Stimulated activated CD8-positive, alpha-beta memory T cell treated with anti-CD3 and anti-CD28 coated beads, Interleukin-7, amount 100 ng/mL, for 1 hour (primary cell): ENCODE results near the gene MINPP1.
"Not testable (repeated sequence)": the region's sequence is repeated elsewhere in the genome, so short reads cannot be mapped to it uniquely, and the experiment has no call there.

Source experiments
- DNase-seq, 2 donors: peaks; one replicate each; pipeline ENCODE4 v3.0.0-alpha.2; 2020; ENCODE audit warnings: low read depth in 2 of 2

MINPP1 gene

GRCh38 chr10:87565010-87565409, 60.3 kb downstream of the MINPP1 start:
- no peak for DNase-seq

DNA sequence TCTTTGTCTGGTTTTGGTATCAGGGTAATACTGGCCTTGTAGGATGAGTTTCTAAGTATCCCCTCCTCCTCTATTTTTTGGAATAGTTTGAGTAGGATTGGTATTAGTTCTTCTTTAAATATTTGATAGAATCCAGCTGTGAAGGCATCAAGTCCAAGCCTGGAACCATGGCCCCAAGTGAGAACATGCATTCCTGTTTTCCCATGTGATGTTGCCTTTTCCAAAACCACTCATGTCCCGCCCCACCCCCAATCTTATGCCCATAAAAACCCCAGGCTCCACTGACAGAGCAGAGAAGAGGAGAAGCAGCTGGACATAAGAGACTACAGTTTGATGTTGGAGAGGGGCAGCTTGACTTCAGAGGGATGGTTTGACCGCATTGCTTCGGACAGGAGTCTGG, 71.2 kb downstream of the MINPP1 start:
- no peak for DNase-seq

- DNase-seq = no peak
Observed at GRCh38 chr10:87578160-87578841, 73.6 kb downstream of the MINPP1 start.

- no peak for DNase-seq
Observed at GRCh38 chr10:87578842-87579401, 74.2 kb downstream of the MINPP1 start.

- no peak for DNase-seq
Observed at GRCh38 chr10:87579563-87579962, 74.9 kb downstream of the MINPP1 start.

GRCh38 chr10:87580016-87580415, 75.3 kb downstream of the MINPP1 start:
- DNase-seq = no peak

GRCh38 chr10:87585565-87586514, 81.1 kb downstream of the MINPP1 start:
- no peak for DNase-seq

DNA sequence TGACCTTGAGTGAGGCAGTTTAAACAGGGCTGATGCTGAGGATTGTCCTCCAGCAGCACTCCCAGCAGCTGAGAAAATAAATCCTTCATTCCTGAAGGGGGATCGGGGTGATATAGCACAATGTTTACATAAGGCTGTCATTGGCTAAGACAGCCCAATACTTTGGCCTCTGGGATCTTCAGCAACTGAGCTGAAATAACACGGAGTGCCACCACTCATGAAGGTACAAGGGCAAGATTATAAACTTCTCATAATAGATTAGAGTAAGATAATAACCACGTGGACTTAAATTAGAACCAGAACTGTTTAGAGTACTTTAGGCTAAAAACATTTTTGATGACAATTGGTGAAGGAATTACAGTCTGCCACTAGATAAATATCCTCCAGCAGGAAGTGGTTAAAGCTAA, 85.0 kb downstream of the MINPP1 start:
- DNase-seq = no peak

GRCh38 chr10:87590705-87591588, 86.3 kb downstream of the MINPP1 start:
- DNase-seq = no peak

DNA sequence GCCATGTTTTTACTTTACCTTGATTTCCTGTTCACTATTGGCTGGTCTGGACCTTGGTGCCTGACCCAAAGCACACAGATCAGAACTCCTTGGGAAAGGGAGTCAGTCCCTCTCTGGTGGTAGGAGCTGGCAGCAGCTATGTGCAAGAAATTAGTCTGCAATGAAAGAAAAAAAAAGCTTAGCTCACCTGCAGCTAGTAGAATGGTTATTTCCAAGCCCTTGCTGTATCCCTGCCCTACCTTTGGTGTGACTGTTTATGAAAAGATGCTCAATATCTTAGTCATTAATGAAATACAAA, 86.8 kb downstream of the MINPP1 start:
- no peak for DNase-seq

DNA sequence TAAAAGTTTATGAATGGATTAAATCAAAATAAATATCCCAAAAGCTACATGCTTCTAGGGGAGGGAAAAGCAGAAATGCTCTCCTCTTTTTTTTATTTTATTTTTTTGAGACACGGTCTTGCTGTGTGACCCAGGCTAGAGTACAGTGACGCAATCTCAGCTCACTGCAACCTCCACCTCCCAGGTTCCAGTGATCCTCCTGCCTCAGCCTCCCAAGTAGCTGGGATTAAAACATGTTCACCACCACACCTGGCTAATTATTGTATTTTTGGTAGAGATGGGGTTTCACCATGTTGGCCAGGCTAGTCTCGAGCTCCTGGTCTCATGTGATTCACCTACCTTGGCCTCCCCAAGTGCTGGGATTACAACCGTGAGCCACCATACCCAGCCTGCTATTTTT, 88.2 kb downstream of the MINPP1 start:
- DNase-seq = not testable (repeated sequence)

DNA sequence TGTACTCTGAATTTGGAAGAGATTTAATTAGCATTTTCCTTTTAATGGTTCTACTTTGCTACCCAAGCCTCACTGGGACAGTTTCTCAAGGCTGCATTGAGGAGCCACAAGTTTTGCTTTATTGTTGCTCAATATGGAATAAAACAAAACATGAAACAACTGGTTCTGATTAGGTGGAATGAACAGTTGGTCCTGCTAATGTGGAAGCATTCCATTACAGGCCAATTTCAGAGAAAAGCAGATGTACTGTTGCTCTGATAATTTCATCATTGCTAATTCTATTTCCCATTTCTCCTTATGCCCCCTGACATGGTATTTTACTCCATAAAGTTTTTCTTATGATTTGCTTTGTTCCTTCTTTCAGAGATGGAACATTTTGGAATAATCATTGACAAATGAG, 89.0 kb downstream of the MINPP1 start:
- DNase-seq = no peak

DNA sequence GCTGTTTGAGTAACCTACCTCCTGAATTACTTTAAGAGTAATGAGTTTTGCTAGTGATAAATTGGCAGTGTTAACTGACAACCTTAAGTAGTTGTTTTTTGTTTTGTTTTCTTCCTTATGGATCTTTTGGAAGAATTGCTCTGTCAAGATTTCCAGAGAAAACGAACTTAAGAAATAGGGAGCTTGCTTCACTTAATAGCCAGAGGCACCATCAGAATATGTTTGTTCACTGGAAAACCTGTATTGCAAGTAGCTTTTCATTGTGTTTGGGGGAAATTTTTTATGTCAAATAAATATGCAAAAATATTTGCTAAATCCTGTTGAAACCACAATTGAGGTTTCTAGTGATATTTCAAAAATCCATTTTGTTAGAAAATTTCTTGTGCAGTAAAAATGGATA, 89.5 kb downstream of the MINPP1 start:
- no peak for DNase-seq

DNA sequence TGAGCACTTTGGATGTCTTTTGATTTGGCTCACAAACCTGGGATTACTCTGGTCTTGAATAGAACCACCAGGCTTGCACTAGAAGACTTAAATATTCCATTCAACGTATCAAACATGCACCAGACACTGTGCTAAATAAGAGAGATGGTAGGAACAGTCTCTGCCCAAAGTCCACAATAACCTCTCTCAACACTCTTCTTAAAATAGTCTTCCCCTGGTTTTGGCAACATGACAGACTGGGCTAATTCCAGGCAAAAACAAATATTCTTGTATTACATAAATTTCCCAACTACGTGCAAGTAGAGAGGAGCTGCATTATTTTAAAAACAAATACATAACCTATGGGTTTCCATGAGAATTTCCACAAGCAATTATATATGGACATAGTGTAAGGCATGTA, 90.2 kb downstream of the MINPP1 start:
- DNase-seq = no peak

DNA sequence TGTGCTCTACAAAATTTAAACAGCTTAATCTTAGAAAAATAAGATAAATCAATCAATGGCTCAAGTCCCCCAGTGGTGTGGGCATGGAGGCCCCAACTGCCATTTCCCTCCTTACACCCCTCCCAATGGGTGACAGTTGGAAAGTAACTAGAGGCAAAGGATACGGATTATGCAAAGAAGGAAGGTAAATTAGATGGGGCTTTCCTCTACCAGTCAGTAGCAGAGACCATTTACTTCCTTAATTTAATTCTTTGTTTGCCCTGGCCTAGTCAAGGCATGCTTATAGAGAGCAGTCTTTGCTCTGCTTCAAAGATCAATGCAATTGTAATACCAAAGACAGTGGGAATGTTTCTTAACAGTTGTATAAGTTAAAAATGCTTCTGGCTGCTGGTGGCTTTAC, 91.7 kb downstream of the MINPP1 start:
- no peak for DNase-seq

DNA sequence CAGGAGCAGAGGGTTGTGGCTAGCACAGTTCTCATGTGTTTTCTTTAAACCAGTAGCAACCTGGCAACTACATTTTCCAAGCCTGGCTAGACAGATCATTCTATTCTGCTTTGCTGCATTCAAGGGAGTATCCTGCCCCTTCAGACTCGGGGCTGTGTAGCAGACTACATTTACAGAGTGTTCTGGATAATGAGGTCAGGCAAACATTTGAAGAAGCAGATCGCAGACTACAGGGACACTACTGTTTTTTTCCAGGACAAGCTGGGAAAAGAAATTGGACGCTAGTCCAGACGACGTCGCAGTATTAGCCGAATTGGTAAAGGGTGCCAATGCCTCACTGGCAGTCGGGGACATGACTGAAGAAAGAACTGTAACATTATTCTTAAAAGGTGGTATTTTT, 94.0 kb downstream of the MINPP1 start:
- no peak for DNase-seq

GRCh38 chr10:87600581-87600980, 95.9 kb downstream of the MINPP1 start:
- no peak for DNase-seq
